ENCODE results near the gene PER3. TPM values are rescaled to one million over a fixed set of nuclear protein-coding genes. Genes with fewer than 3 reads are reported as not detected.
A peak's percentile ranks its signal among the peaks of the same experiment; 100 is the strongest.

PER3 gene
- total and polyA plus RNA-seq, 4 donors: 4.4 to 49.0 (median 15.1) TPM

DNA sequence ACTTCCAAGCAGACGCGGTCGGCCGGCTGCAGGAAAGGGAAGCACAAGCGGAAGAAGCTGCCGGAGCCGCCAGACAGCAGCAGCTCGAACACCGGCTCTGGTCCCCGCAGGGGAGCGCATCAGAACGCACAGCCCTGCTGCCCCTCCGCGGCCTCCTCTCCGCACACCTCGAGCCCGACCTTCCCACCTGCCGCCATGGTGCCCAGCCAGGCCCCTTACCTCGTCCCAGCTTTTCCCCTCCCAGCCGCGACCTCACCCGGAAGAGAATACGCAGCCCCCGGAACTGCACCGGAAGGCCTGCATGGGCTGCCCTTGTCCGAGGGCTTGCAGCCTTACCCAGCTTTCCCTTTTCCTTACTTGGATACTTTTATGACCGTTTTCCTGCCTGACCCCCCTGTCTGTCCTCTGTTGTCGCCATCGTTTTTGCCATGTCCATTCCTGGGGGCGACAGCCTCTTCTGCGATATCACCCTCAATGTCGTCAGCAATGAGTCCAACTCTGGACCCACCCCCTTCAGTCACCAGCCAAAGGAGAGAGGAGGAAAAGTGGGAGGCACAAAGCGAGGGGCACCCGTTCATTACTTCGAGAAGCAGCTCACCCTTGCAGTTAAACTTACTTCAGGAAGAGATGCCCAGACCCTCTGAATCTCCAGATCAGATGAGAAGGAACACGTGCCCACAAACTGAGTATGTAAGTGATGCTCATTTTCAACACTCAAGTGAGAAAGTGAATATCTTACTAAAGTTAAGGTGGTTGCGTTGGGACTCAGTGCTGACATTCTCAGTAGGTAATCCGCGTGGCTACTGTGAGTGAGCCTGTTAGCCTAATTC is 43.2 kb downstream of the PER3 start:
- no peak overlapping the region for H3K4me3 ChIP-seq (ENCODE audit: low read length in 2 of 2)
- WGBS, 2 donors: 82 to 83% methylated on average over 38 to 39 of the region's 39 CpGs
- H3K27me3 ChIP-seq (ENCODE audit: control insufficient read depth in 1 of 2, insufficient read depth in 2 of 2, low read length in 1 of 2): no peaks in the 10 kb centered on the region
- DNase-seq: peak in 1 of 2 donors; percentile 49
- no peaks in the 10 kb centered on the region for H3K9me3 ChIP-seq (ENCODE audit: control insufficient read depth, low read length)
- peaks cover 3 to 9% of the 10 kb centered on the region in 2 donors for H3K36me3 ChIP-seq (ENCODE audit: control insufficient read depth in 1 of 2, insufficient read depth in 2 of 2, low read length in 1 of 2)
- peaks cover 0 to 2% of the 10 kb centered on the region in 2 donors for H3K4me1 ChIP-seq (ENCODE audit: control insufficient read depth in 1 of 2, insufficient read depth in 2 of 2, low read length in 2 of 2)
- H3K27ac ChIP-seq (ENCODE audit: low read depth in 1 of 2, low read length in 2 of 2): no peak overlapping the region
- intact Hi-C loops (cut with DNase I): no loop called here
- ATAC-seq (ENCODE audit: low FRiP score): peak; percentile 48

DNA sequence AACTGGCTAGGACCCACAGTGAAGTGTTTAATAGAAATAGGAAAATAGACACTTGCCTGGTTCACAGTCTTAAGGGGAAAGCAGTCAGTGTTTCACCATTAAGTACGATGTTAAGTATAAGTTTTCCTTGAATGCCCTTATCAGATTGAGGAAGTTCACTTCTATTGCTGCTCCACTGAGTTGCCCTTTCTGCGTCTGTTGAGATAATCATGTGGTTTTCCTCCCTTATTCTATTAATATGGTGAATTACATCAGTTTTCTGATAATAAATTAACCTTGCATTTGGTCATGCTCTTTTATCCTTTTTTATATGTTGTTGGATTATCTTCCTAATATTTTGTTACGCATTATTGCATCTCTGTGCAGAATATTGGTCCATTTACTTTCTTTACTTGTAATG is 47.4 kb downstream of the PER3 start:
- ATAC-seq (ENCODE audit: low FRiP score) (no peak), DNase-seq (no peak)
- no peaks in the 10 kb centered on the region for H3K27me3 ChIP-seq (ENCODE audit: control insufficient read depth in 1 of 2, insufficient read depth in 2 of 2, low read length in 1 of 2)
- no peak overlapping the region for H3K27ac ChIP-seq (ENCODE audit: low read depth in 1 of 2, low read length in 2 of 2)
- no peaks in the 10 kb centered on the region for H3K9me3 ChIP-seq (ENCODE audit: control insufficient read depth, low read length)
- intact Hi-C loops (cut with DNase I): no loop called here
- H3K4me1 ChIP-seq (ENCODE audit: control insufficient read depth in 1 of 2, insufficient read depth in 2 of 2, low read length in 2 of 2): peaks cover 0 to 2% of the 10 kb centered on the region in 2 donors
- H3K36me3 ChIP-seq (ENCODE audit: control insufficient read depth in 1 of 2, insufficient read depth in 2 of 2, low read length in 1 of 2): peaks cover 3 to 9% of the 10 kb centered on the region in 2 donors
- no peak overlapping the region for H3K4me3 ChIP-seq (ENCODE audit: low read length in 2 of 2)
- 52 to 54% methylated on average over 3 of the region's 3 CpGs for WGBS, 2 donors

DNA sequence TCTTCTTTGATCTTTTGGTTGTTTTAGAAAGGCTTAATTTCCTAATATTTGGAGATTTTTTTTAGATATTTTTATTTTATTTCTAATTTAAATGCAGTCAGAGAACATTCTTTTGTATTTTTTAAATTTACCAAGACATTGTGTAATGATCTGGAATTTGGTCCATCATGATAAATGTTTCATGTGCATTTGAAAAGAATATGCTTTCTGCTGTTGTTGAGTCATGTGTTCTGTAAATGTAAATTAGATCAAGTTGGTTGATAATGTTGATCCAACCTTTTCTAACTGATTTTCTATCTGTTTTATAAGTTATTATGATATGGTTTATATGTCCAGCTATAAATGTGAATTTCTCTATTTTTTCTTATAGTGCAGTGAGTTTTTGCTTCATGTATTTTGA is 48.9 kb downstream of the PER3 start:
- Histone ChIP-seq H3K4me3 (ENCODE audit: low read length in 2 of 2) (no peak overlapping the region), H3K36me3 (ENCODE audit: control insufficient read depth in 1 of 2, insufficient read depth in 2 of 2, low read length in 1 of 2) (peaks cover 7 to 10% of the 10 kb centered on the region in 2 donors), H3K9me3 (ENCODE audit: control insufficient read depth, low read length) (no peaks in the 10 kb centered on the region), H3K4me1 (ENCODE audit: control insufficient read depth in 1 of 2, insufficient read depth in 2 of 2, low read length in 2 of 2) (peaks cover 0 to 2% of the 10 kb centered on the region in 2 donors), H3K27me3 (ENCODE audit: control insufficient read depth in 1 of 2, insufficient read depth in 2 of 2, low read length in 1 of 2) (no peaks in the 10 kb centered on the region), H3K27ac (ENCODE audit: low read depth in 1 of 2, low read length in 2 of 2) (no peak overlapping the region)
- intact Hi-C loops (cut with DNase I): no loop called here
- DNase-seq: no peak
- no peak for ATAC-seq (ENCODE audit: low FRiP score)

DNA sequence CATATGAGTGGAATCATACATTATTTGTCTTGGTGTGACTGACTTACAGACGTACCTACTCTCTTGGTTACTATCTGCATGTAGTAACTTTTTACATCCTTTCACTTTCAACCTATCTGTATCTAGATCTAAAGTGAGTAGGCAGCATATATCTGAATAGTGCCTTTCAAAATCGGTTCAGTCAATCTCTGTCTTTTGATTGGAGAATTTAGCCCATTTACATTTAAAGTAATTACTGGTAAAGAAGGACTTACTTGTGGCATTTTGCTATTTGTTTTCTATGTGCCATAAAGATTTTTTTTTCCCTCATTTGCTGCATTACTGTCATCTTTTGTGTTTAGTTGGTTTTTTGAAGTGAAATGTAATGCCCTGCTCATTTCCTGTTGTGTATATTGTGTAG is 54.6 kb downstream of the PER3 start:
- no peak for ATAC-seq (ENCODE audit: low FRiP score)
- no peak for DNase-seq
- Histone ChIP-seq H3K4me3 (ENCODE audit: low read length in 2 of 2) (no peak overlapping the region), H3K36me3 (ENCODE audit: control insufficient read depth in 1 of 2, insufficient read depth in 2 of 2, low read length in 1 of 2) (peaks cover 8 to 24% of the 10 kb centered on the region in 2 donors), H3K9me3 (ENCODE audit: control insufficient read depth, low read length) (peaks cover 2% of the 10 kb centered on the region), H3K27me3 (ENCODE audit: control insufficient read depth in 1 of 2, insufficient read depth in 2 of 2, low read length in 1 of 2) (no peaks in the 10 kb centered on the region), H3K4me1 (ENCODE audit: control insufficient read depth in 1 of 2, insufficient read depth in 2 of 2, low read length in 2 of 2) (no peaks in the 10 kb centered on the region), H3K27ac (ENCODE audit: low read depth in 1 of 2, low read length in 2 of 2) (no peak overlapping the region)
- intact Hi-C loops (cut with DNase I): no loop called here
- 92 to 94% methylated on average over 2 of the region's 2 CpGs for WGBS, 2 donors

DNA sequence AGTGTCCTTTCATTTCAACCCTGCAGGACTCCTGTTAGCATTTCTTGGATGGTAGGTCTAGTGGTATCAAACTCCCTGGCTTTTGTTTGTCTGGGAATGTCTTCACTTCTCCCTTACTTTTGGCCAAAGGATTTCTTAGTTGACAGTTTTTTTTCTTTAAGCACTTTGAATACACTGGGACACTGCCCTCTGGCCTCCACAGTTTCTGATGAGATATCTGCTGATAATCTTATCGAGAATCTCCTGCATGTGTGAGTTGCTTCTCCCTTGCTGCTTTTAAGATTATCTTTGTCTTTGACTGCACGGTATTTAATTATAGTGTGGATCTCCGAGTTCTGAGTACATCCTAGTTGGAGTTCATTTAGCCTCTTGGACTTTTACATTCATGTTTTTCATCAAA is 55.4 kb downstream of the PER3 start:
- intact Hi-C loops (cut with DNase I): no loop called here
- DNase-seq (no peak), ATAC-seq (ENCODE audit: low FRiP score) (no peak)
- Histone ChIP-seq H3K9me3 (ENCODE audit: control insufficient read depth, low read length) (peaks cover 2% of the 10 kb centered on the region), H3K36me3 (ENCODE audit: control insufficient read depth in 1 of 2, insufficient read depth in 2 of 2, low read length in 1 of 2) (peaks cover 8 to 25% of the 10 kb centered on the region in 2 donors), H3K4me3 (ENCODE audit: low read length in 2 of 2) (no peak overlapping the region), H3K27me3 (ENCODE audit: control insufficient read depth in 1 of 2, insufficient read depth in 2 of 2, low read length in 1 of 2) (no peaks in the 10 kb centered on the region), H3K4me1 (ENCODE audit: control insufficient read depth in 1 of 2, insufficient read depth in 2 of 2, low read length in 2 of 2) (no peaks in the 10 kb centered on the region), H3K27ac (ENCODE audit: low read depth in 1 of 2, low read length in 2 of 2) (no peak overlapping the region)
- 97 to 98% methylated on average over 3 of the region's 3 CpGs for WGBS, 2 donors

DNA sequence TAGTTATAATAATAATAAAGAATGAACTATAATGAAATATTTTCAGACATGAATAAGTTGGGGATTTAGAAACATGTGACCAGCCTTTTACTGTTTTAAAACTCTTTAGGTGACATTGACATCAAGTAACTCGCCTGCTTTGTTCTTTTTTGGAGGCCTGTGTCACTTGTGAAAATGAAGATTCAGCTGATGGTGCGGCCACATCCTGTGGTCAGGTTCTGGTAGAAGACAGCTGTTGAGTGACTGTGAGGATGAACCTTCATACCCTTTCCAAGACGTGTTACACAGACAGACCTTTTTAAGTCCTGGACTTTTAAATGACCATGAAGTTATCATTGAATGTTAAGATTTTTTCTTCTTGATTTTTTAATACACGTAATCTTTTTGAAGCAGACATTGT is 58.4 kb downstream of the PER3 start:
- H3K36me3 ChIP-seq (ENCODE audit: control insufficient read depth in 1 of 2, insufficient read depth in 2 of 2, low read length in 1 of 2): peaks cover 8 to 18% of the 10 kb centered on the region in 2 donors
- no peak overlapping the region for H3K27ac ChIP-seq (ENCODE audit: low read depth in 1 of 2, low read length in 2 of 2)
- intact Hi-C loops (cut with DNase I): no loop called here
- peaks cover 2% of the 10 kb centered on the region for H3K9me3 ChIP-seq (ENCODE audit: control insufficient read depth, low read length)
- H3K4me3 ChIP-seq (ENCODE audit: low read length in 2 of 2): no peak overlapping the region
- ATAC-seq (ENCODE audit: low FRiP score) (no peak), DNase-seq (no peak)
- H3K4me1 ChIP-seq (ENCODE audit: control insufficient read depth in 1 of 2, insufficient read depth in 2 of 2, low read length in 2 of 2): no peaks in the 10 kb centered on the region
- 90 to 92% methylated on average over 4 of the region's 4 CpGs for WGBS, 2 donors
- H3K27me3 ChIP-seq (ENCODE audit: control insufficient read depth in 1 of 2, insufficient read depth in 2 of 2, low read length in 1 of 2): no peaks in the 10 kb centered on the region

DNA sequence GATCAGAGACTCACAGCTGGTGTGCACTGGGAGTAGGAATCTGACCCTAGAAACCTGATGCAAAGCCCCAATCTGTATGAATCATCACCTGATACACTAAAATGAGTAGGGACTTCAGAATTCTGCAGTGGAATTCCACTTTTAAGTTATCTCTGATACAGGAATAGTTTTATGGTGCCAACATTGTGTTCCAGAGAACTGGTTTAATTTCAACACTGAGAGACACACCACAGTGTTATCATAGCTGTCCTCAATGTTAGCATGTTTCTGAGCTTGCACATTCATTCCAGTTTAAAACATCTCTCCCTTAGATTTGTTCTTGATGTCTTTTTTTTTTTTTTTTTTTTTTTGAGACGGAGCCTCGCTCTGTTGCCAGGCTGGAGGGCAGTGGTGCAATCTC is 61.7 kb downstream of the PER3 start:
- peaks cover 2 to 4% of the 10 kb centered on the region in 2 donors for H3K36me3 ChIP-seq (ENCODE audit: control insufficient read depth in 1 of 2, insufficient read depth in 2 of 2, low read length in 1 of 2)
- no peak overlapping the region for H3K4me3 ChIP-seq (ENCODE audit: low read length in 2 of 2)
- intact Hi-C loops (cut with DNase I): no loop called here
- H3K27me3 ChIP-seq (ENCODE audit: control insufficient read depth in 1 of 2, insufficient read depth in 2 of 2, low read length in 1 of 2): no peaks in the 10 kb centered on the region
- no peaks in the 10 kb centered on the region for H3K4me1 ChIP-seq (ENCODE audit: control insufficient read depth in 1 of 2, insufficient read depth in 2 of 2, low read length in 2 of 2)
- ATAC-seq (ENCODE audit: low FRiP score) (no peak), DNase-seq (no peak)
- 86% methylated on average over 2 of the region's 2 CpGs for WGBS, 2 donors
- H3K9me3 ChIP-seq (ENCODE audit: control insufficient read depth, low read length): no peaks in the 10 kb centered on the region
- H3K27ac ChIP-seq (ENCODE audit: low read depth in 1 of 2, low read length in 2 of 2): no peak overlapping the region

DNA sequence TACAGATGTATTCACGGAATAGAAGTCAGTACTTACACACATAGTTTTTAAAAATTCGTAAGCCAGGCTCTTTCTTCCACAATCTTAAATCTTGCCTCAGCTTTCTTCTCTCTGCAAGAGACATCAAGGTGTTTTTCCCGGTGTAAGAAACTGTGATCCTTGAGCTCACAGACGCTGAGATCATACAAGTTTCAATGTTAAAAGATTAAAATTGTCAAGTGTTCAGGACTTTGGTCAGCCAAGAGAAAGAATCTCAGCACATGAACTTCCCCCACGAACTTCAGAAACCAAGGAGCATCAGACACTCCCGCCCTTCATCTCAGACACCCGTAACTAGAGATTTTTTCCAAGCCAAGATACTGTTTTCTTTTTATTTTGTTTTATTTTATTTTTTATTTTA is 62.6 kb downstream of the PER3 start:
- no peaks in the 10 kb centered on the region for H3K27me3 ChIP-seq (ENCODE audit: control insufficient read depth in 1 of 2, insufficient read depth in 2 of 2, low read length in 1 of 2)
- DNase-seq (no peak), ATAC-seq (ENCODE audit: low FRiP score) (no peak)
- intact Hi-C loops (cut with DNase I): no loop called here
- no peak overlapping the region for H3K4me3 ChIP-seq (ENCODE audit: low read length in 2 of 2)
- H3K36me3 ChIP-seq (ENCODE audit: control insufficient read depth in 1 of 2, insufficient read depth in 2 of 2, low read length in 1 of 2): peaks cover 2 to 4% of the 10 kb centered on the region in 2 donors
- H3K27ac ChIP-seq (ENCODE audit: low read depth in 1 of 2, low read length in 2 of 2): no peak overlapping the region
- no peaks in the 10 kb centered on the region for H3K4me1 ChIP-seq (ENCODE audit: control insufficient read depth in 1 of 2, insufficient read depth in 2 of 2, low read length in 2 of 2)
- no peaks in the 10 kb centered on the region for H3K9me3 ChIP-seq (ENCODE audit: control insufficient read depth, low read length)
- WGBS, 2 donors: 86 to 93% methylated on average over 7 of the region's 7 CpGs

DNA sequence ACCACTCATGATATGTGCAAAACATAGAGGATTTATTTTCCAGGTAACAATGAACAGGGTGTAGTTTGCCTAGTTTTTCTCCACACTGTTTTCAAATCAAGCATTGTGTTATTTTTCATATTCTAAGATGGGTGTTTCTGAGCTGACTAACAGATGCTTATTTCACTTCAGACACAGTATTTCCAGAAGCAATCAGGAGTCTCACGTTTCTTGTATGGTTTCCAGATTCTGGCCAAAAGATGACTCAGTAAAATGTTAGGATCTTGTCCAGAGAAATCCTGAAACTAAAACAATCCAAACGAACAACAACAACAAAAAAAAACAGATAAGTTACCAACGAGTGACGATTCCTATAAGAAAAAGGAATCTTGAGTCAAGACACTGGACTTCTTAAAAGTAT is 63.5 kb downstream of the PER3 start:
- ATAC-seq (ENCODE audit: low FRiP score) (no peak), DNase-seq (no peak)
- 34 to 36% methylated on average over 4 of the region's 4 CpGs for WGBS, 2 donors
- Histone ChIP-seq H3K36me3 (ENCODE audit: control insufficient read depth in 1 of 2, insufficient read depth in 2 of 2, low read length in 1 of 2) (peaks cover 2 to 4% of the 10 kb centered on the region in 2 donors), H3K9me3 (ENCODE audit: control insufficient read depth, low read length) (no peaks in the 10 kb centered on the region), H3K27ac (ENCODE audit: low read depth in 1 of 2, low read length in 2 of 2) (no peak overlapping the region), H3K27me3 (ENCODE audit: control insufficient read depth in 1 of 2, insufficient read depth in 2 of 2, low read length in 1 of 2) (no peaks in the 10 kb centered on the region), H3K4me1 (ENCODE audit: control insufficient read depth in 1 of 2, insufficient read depth in 2 of 2, low read length in 2 of 2) (no peaks in the 10 kb centered on the region), H3K4me3 (ENCODE audit: low read length in 2 of 2) (no peak overlapping the region)
- intact Hi-C loops (cut with DNase I): no loop called here

All from aorta (tissue), 5 donors.